ENCODE measurements around the gene ACAP3.

ACAP3 gene

GRCh38 chr1:1345384-1345783, 37.7 kb upstream of the ACAP3 start:
- peak; percentile 26 for DNase-seq (ENCODE audit: low read depth)

- DNase-seq (ENCODE audit: low read depth) = peak; percentile 87
Measured at GRCh38 chr1:1344655-1345361, 37.1 kb upstream of the ACAP3 start.

- no peak for DNase-seq (ENCODE audit: low read depth)
Measured at GRCh38 chr1:1343811-1344421, 36.2 kb upstream of the ACAP3 start.

- DNase-seq (ENCODE audit: low read depth) = no peak
Measured at GRCh38 chr1:1342584-1343115, 34.9 kb upstream of the ACAP3 start.

- no peak for DNase-seq (ENCODE audit: low read depth)
Measured at GRCh38 chr1:1342061-1342562, 34.4 kb upstream of the ACAP3 start.

GRCh38 chr1:1341549-1342021, 33.9 kb upstream of the ACAP3 start:
- no peak for DNase-seq (ENCODE audit: low read depth)

- no peak for DNase-seq (ENCODE audit: low read depth)
Measured at GRCh38 chr1:1340791-1341548, 33.2 kb upstream of the ACAP3 start.

GRCh38 chr1:1340185-1340584, 32.5 kb upstream of the ACAP3 start:
- DNase-seq (ENCODE audit: low read depth) = no peak

- no peak for DNase-seq (ENCODE audit: low read depth)
Measured at GRCh38 chr1:1338278-1338677, 30.5 kb upstream of the ACAP3 start.

- DNase-seq (ENCODE audit: low read depth) = no peak
Measured at GRCh38 chr1:1337793-1338147, 30.0 kb upstream of the ACAP3 start.

GRCh38 chr1:1336931-1337792, 29.4 kb upstream of the ACAP3 start:
- DNase-seq (ENCODE audit: low read depth) = no peak

GRCh38 chr1:1336446-1336845, 28.7 kb upstream of the ACAP3 start:
- no peak for DNase-seq (ENCODE audit: low read depth)

GRCh38 chr1:1335792-1336248, 28.1 kb upstream of the ACAP3 start:
- DNase-seq (ENCODE audit: low read depth) = no peak

GRCh38 chr1:1335283-1335682, 27.6 kb upstream of the ACAP3 start:
- no peak for DNase-seq (ENCODE audit: low read depth)

- DNase-seq (ENCODE audit: low read depth) = no peak
Measured at GRCh38 chr1:1334835-1335234, 27.1 kb upstream of the ACAP3 start.

GRCh38 chr1:1333551-1334241, 26.0 kb upstream of the ACAP3 start:
- no peak for DNase-seq (ENCODE audit: low read depth)

- DNase-seq (ENCODE audit: low read depth) = no peak
Measured at GRCh38 chr1:1332774-1333480, 25.2 kb upstream of the ACAP3 start.

- no peak for DNase-seq (ENCODE audit: low read depth)
Measured at GRCh38 chr1:1332031-1332755, 24.5 kb upstream of the ACAP3 start.

GRCh38 chr1:1331068-1331965, 23.6 kb upstream of the ACAP3 start, which contains the start of gene TAS1R3:
TAS1R3 (plus strand) TSS chr1:1331280; CDS start chr1:1331346, 66 bp downstream.
- DNase-seq (ENCODE audit: low read depth) = peak; percentile 39
